SHP77 treated with DMSO at 0.1 percent for 48 hours (cell line): Measurements from ENCODE around the gene PTPRD.

Experiments used
- DNase-seq: peaks from one replicate; lab custom pipeline; 2025; lab: John Stamatoyannopoulos, UW

The PTPRD gene

DNA sequence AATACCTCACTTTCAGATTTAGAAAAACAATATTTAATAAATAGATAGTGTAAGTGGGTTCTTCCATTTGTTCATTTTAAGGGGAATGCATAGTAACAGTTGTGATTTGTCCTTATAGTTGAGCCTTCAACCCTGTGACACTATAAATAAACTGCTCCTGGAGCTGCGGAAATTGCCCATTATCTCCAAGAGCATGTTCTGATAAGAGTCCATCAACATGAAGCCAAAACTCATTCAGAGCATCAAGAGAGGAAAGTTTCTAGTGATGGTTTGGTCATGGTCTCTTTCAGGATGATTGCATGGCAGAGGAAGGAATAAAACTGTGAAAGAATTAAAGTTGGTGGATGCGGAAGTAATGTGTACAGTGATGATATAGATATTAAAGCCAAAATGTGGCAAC lies 2041.2 kb downstream of the PTPRD start:
- DNase-seq = no peak

DNA sequence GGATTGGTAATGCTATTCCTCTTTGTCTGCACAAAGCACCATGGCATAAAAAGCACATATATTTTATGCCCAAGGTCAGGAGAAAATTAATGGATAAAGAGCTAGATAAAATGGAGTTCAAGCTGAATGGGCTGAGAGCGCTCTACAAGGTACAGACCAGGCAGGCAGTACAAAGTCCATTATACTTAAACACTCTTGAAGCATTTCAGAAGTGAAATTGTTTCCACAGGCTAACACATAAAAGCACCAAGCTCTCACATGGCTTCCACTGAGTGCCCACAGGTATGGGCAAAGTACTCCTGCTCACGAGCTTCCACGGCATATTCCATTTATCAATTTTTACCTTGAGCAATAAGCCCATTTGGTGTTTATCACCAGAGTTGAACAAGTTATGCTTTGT lies 2042.0 kb downstream of the PTPRD start:
- no peak for DNase-seq

DNA sequence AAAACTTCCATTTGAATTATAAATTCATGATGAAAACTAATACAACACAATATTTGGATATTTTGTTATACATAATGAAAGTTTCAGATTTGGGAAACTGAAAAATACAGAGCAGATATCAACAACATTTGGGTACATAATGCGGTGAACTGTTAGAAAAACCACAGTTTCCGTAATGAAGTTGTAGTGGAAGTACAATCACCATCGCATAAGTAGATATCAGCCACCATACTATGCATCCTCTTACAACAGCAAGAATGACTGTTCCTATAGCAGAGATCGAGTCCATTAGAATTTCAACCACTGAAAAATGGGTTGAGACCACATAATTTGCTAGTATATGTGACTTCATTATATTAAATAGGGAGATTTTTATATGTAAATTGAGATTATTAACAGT lies 2043.0 kb downstream of the PTPRD start:
- DNase-seq = no peak

DNA sequence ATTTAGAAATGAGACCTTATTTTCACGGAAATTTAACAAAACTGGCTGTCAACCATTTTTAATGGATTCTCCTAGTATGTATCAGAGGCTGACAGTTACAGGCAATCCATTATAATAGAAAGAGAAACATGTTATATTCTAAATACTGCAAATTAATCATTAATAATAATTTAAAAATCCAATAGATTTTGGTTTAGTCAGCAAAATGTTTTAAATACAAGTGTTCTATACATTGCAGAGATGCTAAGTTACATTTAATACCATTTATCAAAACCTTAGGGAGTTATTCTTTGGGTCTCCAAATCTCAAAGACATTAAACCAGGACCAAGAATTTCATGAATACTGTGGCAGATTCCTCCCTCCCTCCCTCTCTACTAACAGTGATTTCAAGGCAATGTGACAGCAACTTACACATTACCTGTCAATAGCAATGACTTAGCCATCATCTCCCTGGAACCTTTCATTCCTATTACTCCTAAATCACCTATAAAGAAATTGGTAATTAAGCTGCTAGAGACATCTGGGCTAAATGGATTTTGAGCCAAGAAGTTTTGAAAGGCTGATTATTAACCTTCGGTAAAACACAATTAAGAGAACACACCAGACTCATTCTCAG lies 2044.7 kb downstream of the PTPRD start:
- no peak for DNase-seq

DNA sequence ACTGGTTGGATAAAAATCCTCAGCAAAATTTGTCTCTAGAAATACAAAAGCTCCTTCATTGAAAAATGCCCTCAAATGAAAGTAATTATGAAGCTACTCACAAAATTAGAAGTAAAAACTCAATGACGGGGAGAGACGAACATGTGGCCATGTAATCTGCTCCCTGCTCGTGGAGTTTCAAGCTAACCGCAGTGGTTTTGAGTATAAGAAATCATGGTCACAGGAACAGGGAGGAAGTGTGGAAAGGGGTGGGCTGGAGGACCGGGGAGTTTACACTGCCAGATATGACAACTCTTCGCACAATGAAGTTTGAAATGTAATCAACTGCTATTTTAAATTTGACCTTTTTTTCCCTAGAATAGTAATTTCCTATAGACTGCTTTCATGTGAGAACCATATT lies 2047.8 kb downstream of the PTPRD start:
- DNase-seq = no peak

DNA sequence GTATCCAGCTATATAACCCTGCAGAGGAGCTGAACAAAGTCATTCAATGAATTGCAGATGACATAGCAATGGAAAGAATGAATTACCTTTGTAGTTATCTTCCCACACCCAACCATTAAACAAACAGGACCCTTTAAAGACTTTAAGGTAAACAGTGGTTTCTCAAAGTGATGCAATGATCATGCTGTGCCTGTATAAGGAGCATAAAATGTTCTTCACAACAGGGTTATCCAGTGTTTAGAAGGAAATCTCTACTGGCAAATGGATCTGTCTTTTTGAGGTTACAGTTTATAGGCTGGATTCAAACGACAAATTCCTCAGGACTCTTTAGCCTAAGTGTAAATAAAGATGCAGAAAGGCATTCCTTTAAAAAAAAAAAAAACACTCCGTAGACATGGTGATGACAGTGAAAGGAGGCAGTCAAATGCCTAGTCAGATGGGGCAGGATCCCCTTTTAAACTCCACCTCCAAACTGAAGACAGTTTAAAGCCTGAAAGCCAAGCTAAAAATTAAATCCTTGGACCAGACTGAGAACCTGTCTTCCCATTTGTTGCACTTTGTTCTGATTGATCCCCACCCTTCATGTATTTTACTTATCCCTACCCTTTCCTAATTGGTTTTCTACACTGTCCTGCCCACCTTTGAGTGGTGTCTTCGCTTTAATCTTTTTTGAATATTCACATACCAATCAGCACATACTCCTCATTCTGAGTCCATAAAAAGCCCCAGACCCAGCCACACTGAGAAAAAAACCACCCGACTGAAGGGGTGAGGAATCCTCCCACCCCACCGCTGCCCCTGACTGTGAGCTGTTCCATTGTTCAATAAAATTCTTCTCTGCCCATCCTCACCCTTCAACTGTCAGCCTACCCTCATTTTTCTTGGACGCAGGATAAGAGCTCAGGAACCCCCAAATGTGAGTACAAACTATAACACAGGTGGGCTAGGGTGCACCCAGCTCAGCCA lies 2052.0 kb downstream of the PTPRD start:
- DNase-seq = no peak

DNA sequence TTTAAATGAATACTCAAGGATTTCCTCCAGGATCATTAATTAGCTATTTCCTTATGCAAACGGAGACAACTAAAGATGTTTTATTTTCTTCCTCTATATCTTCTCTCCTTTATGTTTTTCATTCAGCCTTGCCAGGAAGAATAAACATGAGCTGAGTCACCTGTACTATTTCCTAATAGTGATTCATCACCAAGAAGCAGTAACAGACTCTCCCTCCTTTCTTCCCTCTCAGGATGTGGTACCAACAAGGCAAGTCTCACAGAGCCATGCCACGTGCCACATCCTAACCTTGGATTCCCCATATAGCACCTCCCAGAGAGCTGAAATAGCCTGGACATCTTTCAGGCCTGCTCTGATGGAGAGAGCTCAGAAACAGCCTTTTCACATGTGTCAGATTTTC lies 2054.6 kb downstream of the PTPRD start:
- DNase-seq = no peak

DNA sequence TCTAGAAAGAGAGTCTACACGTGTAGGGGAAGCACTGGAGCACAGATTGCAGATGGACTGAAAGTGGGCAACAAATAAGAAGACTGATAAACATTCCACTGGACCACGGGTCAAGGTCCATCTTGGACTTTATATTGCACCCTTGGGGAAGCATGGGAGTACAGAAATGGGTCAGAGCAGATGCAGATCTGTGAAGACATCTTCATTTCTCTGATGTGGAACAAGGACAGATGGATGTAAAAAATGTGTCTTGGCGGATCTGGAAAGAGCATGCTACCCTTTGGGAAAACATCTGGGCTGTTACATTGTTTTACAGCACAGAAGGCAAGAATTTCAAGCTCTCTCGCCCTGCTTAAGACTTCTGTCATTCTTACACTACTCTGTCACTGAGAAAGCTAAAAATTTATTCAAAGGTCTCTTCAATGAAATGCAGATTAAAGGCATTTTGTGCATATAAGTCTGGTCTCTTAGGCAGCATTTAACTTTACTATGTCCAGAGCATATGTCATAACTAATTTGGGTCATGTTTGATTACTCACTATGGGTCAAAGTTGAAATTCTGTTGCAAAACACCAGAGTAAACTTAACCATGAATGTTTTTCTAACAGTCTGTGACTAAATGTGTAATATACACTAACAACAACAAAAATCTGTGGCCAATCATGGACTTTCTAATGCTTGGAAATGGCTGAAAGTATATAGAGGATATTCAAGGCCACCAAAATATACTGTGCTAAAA lies 2056.9 kb downstream of the PTPRD start:
- DNase-seq = no peak

DNA sequence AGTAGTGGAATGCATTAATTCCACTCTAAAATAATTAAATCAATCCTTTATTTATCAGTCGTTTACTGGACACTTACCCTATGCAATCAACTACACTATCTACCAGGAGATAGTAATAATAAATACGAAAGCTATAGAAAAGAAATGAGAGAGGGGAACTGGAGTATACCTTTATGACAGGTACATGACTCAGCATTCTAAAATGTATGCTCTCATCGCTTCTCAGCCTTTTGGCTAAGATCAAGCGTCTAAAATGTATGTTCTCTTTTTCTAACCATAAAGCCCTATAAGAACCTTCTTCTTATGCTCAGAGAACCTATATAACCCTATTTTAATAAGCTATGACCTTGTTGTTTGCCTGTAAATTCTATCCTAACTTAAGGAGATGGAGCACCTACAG lies 2059.4 kb downstream of the PTPRD start:
- no peak for DNase-seq

DNA sequence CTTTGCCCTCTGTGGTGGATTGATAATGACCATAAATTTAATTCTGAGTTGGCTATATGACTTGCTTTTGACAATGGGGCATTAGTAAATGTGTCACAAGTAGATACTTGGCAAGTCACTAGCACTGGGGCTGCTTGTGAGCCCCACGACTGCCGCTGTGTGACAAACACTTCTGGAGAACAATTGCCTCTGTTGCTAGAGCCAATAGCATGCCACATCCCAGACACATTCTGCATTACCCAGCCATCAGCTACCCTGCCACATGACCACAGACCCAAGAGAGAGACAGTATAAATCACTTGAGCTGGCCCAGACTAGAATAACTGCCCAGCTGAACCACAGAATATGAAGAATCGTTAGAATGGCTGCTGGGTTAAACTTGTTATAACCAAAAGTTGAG lies 2060.1 kb downstream of the PTPRD start:
- no peak for DNase-seq

DNA sequence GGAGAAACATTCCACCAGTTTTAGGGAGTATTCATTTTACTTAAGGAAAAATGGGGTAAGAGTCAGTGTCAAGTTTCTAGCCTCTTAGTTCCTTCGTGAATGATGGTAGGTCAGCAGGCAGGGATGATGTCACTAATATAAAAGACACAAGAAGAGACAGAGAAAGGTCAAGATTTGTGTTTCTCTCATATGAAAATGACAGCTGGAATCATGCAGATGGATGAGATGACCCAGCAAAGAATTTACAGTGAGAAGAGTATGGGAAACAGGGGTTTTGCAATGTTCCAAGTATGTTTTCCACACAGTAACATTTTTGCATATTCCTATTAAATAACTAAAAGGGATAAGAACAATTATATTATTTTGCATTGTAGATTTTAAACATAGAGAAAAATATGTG lies 2063.6 kb downstream of the PTPRD start:
- no peak for DNase-seq

DNA sequence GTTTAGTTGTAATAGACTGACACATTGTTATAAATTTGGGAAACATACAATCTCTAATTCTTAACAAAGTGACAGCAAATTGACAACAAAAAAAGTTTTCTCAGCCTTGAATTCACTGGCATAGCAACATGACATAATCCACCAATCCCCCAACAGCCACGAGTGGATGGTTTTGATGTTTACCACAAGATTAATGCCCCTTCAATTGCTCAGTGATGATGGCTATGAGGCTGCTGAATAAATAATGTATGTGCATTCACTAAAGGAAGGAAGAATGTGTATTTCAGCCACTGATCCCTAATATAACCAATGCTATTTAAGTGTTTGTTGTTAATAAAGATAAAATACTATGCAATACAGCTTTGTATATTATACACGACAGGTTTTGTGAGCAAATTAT lies 2069.6 kb downstream of the PTPRD start:
- DNase-seq = no peak

DNA sequence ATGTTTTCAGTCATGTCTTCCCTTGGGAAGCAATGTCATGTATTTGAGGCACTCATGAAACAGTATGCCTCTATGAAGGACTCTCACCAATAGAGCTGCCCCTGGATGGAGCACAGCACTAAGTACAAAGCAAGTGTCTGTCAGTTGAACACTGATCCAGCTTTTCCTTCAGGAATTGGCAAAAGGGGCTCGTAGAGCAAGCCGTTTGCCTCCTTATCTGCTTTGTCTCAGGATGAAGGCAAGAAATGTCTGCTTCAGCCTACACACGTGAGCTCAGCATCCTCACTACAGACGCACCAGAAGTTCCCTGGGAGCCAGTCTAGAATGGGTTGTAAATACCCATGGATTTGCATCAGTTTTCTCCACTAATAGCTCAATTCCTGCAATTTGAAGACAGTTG lies 2070.3 kb downstream of the PTPRD start:
- no peak for DNase-seq

DNA sequence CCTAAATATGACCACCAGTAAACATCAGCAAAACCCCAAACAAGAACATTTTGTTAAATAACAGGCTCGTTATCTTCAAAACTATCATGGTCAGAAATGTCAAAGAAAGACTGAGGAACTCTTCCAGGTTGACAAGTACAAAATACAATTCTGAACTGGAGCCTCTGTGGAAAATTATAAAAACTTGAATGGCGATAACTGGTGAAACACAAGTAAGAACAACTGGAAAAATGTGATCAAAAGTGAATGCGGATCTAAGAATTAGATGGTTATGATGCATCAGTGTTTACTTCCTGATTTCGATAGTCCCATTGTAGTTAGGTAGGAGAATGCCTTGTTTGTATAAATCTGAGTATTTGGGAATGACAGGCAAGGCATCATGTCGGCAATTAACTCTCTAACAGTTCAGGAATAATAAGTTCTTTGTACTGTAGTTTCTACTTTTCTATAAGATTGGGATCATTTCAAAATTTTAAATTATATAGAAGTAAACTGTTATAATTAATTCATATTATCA lies 2073.1 kb downstream of the PTPRD start:
- DNase-seq = no peak

DNA sequence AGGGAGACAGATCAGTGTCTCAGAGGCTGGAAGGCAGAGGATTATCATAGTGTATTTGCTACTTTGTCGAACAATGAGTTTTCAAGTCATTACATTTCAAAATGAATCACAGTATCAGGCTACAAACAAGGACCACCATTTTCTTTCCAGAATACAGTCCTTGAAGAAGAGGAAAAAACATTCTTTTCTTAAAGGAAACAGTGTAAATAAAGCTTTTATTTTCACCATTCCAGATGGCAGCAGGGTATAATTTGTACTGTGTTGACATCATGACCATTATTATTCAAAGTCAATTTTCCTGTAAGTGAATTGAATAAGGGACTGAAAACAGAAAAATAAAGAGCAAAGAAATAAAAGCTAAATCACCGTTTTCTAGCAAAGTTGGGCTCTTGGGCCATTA lies 2076.0 kb downstream of the PTPRD start:
- no peak for DNase-seq

DNA sequence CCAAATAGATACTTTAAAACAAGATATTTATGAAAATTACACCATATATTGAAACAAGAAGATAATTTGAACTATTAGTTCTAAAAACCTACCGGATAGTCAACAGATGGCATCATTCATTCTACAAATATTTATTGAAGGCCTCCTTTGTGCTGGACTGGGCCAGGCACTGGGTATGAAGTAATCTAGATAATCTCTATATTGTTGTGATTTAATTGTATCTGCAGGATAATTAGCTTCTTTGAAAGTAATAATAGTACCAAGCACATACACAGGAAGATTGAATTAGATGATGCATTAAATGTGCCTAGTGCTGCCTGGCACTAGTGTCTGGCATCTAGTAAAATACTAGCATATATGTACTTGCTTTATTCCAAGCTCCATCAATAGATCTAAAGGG lies 2078.0 kb downstream of the PTPRD start:
- DNase-seq = no peak

DNA sequence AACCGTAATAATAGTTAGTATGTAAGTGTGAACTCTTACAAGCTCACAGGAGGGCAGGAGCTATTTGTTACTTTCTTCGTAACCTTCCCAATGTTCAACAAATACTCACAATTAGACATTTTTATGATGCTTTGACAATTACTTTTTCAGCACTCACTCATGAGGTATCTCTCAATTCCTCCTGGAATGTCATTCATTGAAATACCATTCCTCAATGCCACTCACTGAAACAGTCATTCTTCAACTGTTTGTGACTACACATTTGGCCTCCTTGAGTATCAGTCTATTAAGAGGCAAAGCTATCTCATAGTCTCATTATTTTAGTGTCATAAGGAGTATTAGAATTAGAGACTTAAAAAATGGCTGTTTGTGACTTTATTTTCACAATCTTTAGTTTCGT lies 2079.1 kb downstream of the PTPRD start:
- DNase-seq = no peak

DNA sequence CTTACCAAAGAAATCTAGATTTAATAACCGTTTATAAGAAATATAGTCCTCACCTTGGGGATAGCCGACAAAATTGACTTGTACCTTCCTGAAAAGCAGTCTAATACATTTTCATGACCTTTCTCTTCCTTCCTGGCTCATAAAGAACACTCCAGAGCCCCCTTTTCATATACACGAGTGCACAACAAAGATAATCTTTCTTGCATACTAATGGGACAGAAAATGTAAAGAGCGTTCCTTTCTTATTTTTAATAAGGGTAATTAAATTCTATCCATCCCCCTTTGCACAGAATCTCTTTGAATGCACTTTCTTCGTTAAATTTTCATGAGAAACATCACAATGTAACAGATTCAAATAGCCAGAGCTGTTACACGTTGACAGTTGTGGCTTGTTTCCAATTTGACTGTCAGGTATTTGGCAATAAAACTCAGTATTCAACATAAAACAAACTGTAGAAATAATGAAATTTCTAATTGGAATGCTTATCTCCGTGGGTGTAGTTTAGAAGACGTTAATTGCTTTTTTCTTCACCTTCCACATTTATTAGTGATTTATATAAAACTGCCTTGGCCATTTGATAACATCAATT lies 2080.9 kb downstream of the PTPRD start:
- DNase-seq = no peak

DNA sequence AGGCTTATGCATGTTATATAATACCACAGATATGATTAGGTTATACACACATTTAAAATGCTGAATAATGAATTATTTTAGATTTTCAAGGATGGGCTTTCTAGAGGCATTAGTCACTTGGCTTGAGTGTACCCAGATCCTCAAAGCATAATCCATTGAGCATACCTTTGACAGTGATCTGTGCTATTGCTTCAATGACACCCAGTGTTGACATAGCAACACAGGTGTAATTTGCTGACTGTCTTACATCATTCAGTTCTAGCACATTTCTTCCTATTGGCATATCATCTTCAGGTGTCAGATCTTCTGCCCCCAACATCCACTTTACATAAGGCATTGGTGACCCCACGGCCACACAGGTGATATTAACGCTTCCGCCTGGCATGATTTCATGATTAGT lies 2091.7 kb downstream of the PTPRD start:
- DNase-seq = no peak

DNA sequence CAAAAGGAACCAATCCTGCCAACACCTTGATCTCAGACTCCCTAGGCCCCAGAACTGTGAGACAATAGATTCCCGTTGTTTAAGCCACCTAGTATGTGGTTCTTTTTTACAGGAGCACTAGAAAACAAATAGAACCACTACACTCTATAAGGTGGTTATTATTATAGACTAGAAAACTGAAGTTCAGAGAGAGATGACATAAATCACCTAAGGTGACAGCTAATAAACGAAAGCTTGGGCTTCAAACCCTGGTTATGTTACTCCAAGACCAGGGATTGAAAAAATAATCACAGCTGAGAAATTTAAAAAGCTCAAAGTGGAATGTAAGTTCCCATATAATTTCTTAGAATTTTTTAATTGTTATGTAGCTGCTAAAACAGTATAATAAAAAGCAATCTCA lies 2097.1 kb downstream of the PTPRD start:
- no peak for DNase-seq

DNA sequence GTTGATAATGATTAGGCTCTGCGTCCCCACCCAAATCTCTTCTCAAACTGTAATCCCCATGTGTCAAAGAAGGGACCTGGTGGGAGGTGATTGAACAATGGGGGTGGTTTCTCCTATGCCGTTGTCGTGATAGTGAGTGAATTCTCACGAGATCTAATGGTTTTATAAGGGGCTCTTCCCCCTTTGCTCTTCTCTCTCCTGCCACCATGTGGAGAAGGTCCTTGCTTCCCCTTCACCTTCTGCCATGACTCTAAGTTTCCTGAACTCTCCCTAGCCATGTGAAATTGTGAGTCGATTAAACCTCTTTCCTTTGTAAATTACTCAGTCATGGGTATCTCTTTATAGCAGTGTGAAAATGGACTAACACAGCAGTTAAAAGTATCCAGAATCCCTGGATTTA lies 2098.0 kb downstream of the PTPRD start:
- DNase-seq = no peak

DNA sequence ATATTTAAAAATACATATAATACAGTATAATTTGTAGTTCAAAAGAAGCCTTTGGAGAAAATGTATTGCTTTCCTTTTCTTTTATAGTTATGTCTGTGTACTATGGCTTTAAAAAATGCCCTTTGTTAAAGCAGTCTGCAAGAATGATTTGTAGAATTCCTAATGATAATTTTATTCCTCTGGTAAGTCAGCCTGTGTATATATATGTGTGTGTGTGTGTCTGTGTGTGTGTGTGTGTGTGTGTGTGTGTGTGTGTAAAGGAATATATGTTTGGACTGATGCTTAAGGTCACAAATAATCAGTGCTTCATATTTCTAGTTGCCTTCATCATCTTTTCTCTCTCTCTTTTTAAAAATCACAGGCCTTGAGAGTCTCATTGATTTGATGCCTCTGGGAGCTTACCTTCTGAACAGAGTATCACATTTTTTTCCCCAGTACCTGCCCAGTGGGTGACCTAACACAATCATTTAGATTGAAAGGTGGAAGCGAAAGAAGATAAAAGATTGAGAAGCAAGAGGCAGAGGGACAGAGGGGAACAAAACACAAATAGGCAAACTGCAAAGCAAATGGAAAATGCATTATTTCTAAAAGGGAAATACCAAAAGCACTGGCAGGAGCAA lies 2104.0 kb downstream of the PTPRD start:
- DNase-seq = no peak
